Osteoblast (primary cell): Measurements from ENCODE around the gene CSTF3. TPM values are rescaled to one million over a fixed set of nuclear protein-coding genes. Genes with fewer than 3 reads are reported as not detected.

Experiments used
- DNase-seq: peaks from one replicate; pipeline ENCODE4 v3.0.0; 2011; ENCODE audit warnings: low spot score, mixed read lengths; ENCODE audit not compliant: insufficient read length; ENCODE audit errors: missing footprints
- H2AFZ ChIP-seq: 2 replicates; pipeline ENCODE4 v1.6.0; 2011; ENCODE audit warnings: mild to moderate bottlenecking, low read length
- H3K27ac ChIP-seq: 2 replicates; pipeline ENCODE4 v1.5.1; 2011; ENCODE audit warnings: mild to moderate bottlenecking, low read depth, low read length, moderate library complexity
- H3K27me3 ChIP-seq: 2 replicates; pipeline ENCODE4 v1.6.0; 2012; ENCODE audit warnings: mild to moderate bottlenecking, control low read depth, inconsistent platforms, low read length, moderate library complexity; ENCODE audit not compliant: insufficient read depth
- H3K36me3 ChIP-seq: 2 replicates; pipeline ENCODE4 v1.5.1; 2011; ENCODE audit warnings: mild to moderate bottlenecking, low read length, control low read depth, moderate library complexity; ENCODE audit not compliant: insufficient read depth
- H3K4me1 ChIP-seq: 2 replicates; pipeline ENCODE4 v1.5.1; 2011; ENCODE audit warnings: mild to moderate bottlenecking, low read length, control low read depth, moderate library complexity; ENCODE audit not compliant: insufficient read depth
- H3K4me2 ChIP-seq: 2 replicates; pipeline ENCODE4 v1.6.0; 2011; ENCODE audit warnings: mild to moderate bottlenecking, low read length; ENCODE audit not compliant: insufficient read depth
- H3K4me3 ChIP-seq: fragments of 200-600 bp; sonication (generic); 3 replicates; pipeline ENCODE4 v1.5.1; 2012; ENCODE audit warnings: mild to moderate bottlenecking, low read length, inconsistent platforms; ENCODE audit not compliant: insufficient read depth
- H3K79me2 ChIP-seq: 2 replicates; pipeline ENCODE4 v1.6.0; 2012; ENCODE audit warnings: mild to moderate bottlenecking, low read length, control low read depth, inconsistent platforms; ENCODE audit not compliant: insufficient read depth
- H3K9me3 ChIP-seq: 2 replicates; pipeline ENCODE4 v1.5.1; 2011; ENCODE audit warnings: low read depth, low read length, control low read depth
- H4K20me1 ChIP-seq: 2 replicates; pipeline ENCODE4 v1.6.0; 2012; ENCODE audit warnings: mild to moderate bottlenecking, low read length, control low read depth; ENCODE audit not compliant: insufficient read depth
- small RNA-seq: library from RNA; depleted of rRNA; stranded (forward); fragments of <200 nt; gene quantifications from one replicate; pipeline ENCODE3, GENCODE V24; 2012
- total RNA-seq: library from RNA; depleted of rRNA; stranded (reverse); fragments of >200 nt; gene quantifications from 2 replicates; pipeline ENCODE4 v1.2.3, GENCODE V29; 2012
- TF ChIP-seq, protein P1 (sequence below): IDR thresholded peaks from 2 replicates; pipeline ENCODE4 v1.5.1; 2011; ENCODE audit warnings: mild to moderate bottlenecking, low read depth, low read length, moderate library complexity; ENCODE audit errors: extremely low read depth

The CSTF3 gene
- total RNA-seq, 1 donor = 16.3 TPM

DNA sequence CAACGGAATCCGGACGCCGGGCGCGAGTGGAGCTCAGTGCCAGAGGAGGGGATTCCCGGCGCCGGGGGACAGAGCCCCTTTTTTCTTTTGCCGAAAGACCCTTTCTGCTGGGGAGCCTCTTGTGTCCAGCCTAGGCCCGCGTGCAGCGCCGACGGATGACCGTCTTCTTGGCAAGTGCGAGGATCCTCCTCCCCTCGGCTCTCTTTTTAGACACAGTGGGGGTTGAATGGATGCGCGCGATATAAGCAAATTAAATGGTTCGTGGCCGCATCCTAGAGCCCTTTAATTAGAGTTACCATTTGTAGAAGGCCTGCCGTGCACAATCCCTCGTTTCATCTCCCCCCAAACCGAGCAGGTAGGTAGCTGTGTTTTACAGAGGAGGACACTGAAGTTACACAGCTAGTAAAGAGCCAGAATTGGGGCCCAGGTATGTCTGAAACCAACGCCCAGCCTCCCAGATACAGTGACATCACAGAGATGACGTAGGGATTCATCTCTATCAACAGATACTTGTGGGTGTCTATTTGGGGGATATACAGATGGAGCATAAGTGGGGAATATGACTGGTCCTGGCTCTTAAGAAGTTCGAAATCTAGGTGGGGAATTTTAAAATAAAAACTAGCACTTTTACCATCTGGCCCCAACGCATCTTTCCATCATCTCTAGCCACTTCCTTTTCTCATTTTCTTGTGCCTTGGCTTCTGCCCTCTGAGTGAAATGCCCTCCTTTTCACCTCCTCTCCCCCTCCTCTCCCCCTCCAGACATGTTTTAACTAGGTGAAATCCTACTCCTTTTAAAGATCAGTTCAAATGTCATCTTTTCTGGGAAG, 121.0 kb downstream of the CSTF3 start:
- no peak for DNase-seq
- peak overlapping the region; percentile 98 for H2AFZ ChIP-seq
- no peaks in the 10 kb centered on the region for H3K27me3 ChIP-seq
- peak overlapping the region; percentile 98 for H3K27ac ChIP-seq
- H3K9me3 ChIP-seq = no peaks in the 10 kb centered on the region
- no peaks in the 10 kb centered on the region for H4K20me1 ChIP-seq
- TF ChIP-seq, protein P1, sequence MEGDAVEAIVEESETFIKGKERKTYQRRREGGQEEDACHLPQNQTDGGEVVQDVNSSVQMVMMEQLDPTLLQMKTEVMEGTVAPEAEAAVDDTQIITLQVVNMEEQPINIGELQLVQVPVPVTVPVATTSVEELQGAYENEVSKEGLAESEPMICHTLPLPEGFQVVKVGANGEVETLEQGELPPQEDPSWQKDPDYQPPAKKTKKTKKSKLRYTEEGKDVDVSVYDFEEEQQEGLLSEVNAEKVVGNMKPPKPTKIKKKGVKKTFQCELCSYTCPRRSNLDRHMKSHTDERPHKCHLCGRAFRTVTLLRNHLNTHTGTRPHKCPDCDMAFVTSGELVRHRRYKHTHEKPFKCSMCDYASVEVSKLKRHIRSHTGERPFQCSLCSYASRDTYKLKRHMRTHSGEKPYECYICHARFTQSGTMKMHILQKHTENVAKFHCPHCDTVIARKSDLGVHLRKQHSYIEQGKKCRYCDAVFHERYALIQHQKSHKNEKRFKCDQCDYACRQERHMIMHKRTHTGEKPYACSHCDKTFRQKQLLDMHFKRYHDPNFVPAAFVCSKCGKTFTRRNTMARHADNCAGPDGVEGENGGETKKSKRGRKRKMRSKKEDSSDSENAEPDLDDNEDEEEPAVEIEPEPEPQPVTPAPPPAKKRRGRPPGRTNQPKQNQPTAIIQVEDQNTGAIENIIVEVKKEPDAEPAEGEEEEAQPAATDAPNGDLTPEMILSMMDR = no peak
- peak overlapping the region; percentile 92 for H3K4me3 ChIP-seq
- H3K79me2 ChIP-seq = peaks cover 26% of the 10 kb centered on the region
- peak overlapping the region; percentile 97 for H3K4me2 ChIP-seq
- H3K4me1 ChIP-seq = peaks cover 27% of the 10 kb centered on the region
- H3K36me3 ChIP-seq = peaks cover 8% of the 10 kb centered on the region

DNA sequence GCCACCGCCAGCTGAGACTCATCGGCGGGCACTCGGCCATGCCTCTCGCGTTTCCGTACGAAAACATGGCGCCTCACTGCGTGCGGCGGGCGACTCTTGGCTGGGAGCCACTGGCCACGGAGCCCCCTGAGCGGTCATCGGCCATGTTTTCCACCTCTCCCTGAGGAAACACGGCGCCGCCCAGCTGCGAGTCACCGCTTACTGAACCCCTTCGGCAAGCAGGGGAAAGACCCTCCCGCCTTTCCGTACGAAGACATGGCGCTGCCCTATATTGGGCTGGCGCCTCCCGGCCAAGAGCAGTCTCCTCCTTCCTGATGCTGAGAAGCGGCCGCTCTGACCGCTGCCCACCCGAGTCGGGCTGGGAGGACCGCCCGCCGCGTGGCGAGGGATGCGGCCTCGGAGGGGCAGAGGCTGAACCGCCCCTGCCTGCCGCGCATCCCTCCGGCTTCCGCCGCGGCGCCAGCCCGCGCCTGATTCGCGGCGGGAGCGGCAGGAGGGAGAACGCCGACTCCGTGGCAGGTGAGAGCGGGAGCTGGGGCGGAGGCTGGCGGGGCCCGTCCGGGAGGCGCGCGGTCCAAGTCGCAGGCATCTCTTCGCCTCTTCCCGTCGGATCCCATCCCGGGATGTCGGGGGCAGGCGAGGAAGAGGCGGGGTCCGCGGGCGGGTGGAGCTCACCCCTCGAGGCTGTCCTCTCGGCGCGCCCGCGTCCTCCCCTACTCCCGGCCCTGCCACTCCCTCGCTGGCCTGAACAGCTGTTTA, 121.8 kb downstream of the CSTF3 start, which contains the start of gene TCP11L1:
Gene TCP11L1 (plus strand): TSS at position 299 of the 759 bp plus-strand sequence. CDS start 4,202 bp downstream, outside the sequence.
- TF ChIP-seq, protein P1 = no peak
- DNase-seq = peak; percentile 98
- peak within 1 kb of the TSS; percentile 92 for H3K4me3 ChIP-seq
- no peaks in the 10 kb centered on the region for H4K20me1 ChIP-seq
- H2AFZ ChIP-seq = peak within 1 kb of the TSS; percentile 98
- H3K36me3 ChIP-seq = no peaks in the 10 kb centered on the region
- H3K9me3 ChIP-seq = no peaks in the 10 kb centered on the region
- peak within 1 kb of the TSS; percentile 98 for H3K27ac ChIP-seq
- H3K79me2 ChIP-seq = peaks cover 26% of the 10 kb centered on the region
- H3K4me1 ChIP-seq = peaks cover 23% of the 10 kb centered on the region
- H3K27me3 ChIP-seq = no peaks in the 10 kb centered on the region
- H3K4me2 ChIP-seq = peak within 1 kb of the TSS; percentile 97

DNA sequence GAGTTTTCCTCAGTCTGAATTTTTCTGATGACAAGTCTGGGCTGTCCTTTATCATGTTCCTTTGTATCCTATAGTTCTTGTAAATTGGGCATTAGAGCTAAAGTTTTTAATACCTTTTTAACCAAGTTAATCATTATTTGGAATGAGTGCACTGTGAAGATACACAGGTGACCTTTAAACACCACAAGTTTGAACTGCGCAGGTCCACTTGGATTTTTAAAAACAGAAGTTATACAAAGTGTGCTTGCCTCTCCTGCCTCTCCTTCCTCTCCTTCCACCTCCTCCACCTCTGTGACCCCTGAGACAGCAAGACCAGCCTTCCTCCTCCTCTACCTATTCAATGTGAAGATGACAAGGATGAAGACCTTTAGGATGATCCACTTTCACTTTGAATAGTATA, 126.3 kb downstream of the CSTF3 start:
- no peak for DNase-seq
- peaks cover 3% of the 10 kb centered on the region for H3K79me2 ChIP-seq
- no peak overlapping the region for H3K4me3 ChIP-seq
- no peak overlapping the region for H3K4me2 ChIP-seq
- no peak overlapping the region for H2AFZ ChIP-seq
- TF ChIP-seq, protein P1 = no peak
- H3K36me3 ChIP-seq = peaks cover 9% of the 10 kb centered on the region
- H3K9me3 ChIP-seq = no peaks in the 10 kb centered on the region
- no peaks in the 10 kb centered on the region for H4K20me1 ChIP-seq
- H3K4me1 ChIP-seq = no peaks in the 10 kb centered on the region
- H3K27ac ChIP-seq = no peak overlapping the region
- H3K27me3 ChIP-seq = no peaks in the 10 kb centered on the region

Small RNAs within 50 kb of the gene (small RNA-seq; reads per million reads assigned to genes)
- not detected for gene RF00019

Other genes starting within 250 kb of the CSTF3 start
- 13.3 and 14.5 TPM in 2 replicates for gene DEPDC7, start 145.6 kb downstream of the CSTF3 start, total RNA-seq
- 32.7 and 35.8 TPM in 2 replicates for gene TCP11L1, start 121.9 kb downstream of the CSTF3 start, total RNA-seq
- 188 and 195 TPM in 2 replicates for gene HIPK3, start 95.9 kb upstream of the CSTF3 start, total RNA-seq
- gene KIAA1549L, start 214.6 kb upstream of the CSTF3 start, total RNA-seq = 3.6 and 10.9 TPM in 2 replicates